Anterior cingulate cortex (tissue), 58 donors: ENCODE results near the gene RNF26.

ENCODE experiments used
- DNase-seq, 58 donors: peaks; one replicate each; lab custom pipeline; 2025; lab: John Stamatoyannopoulos, UW

RNF26 gene

GRCh38 chr11:119347940-119348605 is 13.7 kb downstream of the RNF26 start:
- DNase-seq, result no peak

DNA sequence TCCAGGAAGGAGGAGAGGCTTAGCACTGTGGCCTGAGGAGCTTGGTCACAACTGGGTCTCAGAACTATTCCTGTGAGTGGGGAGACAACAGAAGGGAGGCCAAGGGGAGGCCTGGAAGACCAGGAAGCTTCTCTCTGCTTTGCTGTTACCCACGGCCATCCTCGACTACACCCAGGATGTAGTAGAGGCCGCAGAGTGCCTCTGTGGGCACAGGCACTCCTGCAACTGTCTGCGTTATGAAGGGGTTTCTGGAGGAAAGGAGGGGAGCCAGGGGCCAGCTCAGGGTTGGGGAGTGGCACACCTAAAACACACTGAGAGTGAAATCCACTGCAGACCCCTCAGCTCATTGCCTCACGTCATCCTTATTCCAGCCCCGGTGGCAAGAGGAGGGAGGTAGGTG is 16.0 kb downstream of the RNF26 start:
- no peak for DNase-seq

GRCh38 chr11:119351232-119351631 is 16.9 kb downstream of the RNF26 start:
- no peak for DNase-seq

- DNase-seq, result peak in 7 of 58 donors; percentile 28 to 65 (median 47)
Observed at GRCh38 chr11:119352857-119353260, 18.5 kb downstream of the RNF26 start.

GRCh38 chr11:119355091-119355843 is 20.9 kb downstream of the RNF26 start:
- no peak for DNase-seq

DNA sequence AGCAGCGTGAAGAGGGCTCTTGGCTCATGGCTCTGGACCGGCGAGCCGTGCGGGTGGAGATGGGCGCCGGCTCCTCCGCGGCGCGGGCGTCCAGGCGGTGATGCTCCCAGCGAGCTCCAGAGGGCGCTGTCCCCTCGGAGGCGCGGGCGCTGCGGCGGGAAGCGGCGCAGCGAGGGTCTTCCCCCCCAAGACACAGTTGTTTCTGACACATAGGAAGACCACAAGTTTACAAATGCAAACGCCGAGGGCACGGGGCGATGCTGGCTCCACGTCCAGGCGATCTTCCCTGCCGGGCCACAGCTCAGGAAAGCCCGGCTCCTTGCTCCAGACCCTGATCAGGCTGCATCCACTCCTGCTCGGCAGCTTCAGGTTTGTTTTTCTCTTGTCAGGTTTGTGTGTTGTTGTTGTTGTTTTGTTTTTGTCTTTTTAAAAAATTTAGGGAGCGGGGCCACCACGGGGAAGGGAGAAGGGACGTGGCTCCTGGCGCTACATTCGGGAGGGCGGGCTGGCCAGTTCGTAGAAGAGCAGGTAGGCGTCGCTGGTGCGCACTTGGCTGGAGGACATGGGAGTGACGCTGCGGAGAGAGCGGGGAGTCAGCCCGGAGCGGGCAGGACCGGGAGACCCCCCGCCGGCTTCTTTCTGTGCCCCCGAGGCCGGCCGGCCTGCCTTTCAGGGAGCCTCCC is 22.2 kb downstream of the RNF26 start:
- peak in 50 of 58 donors; percentile 13 to 78 (median 58) for DNase-seq

- DNase-seq, result no peak
Observed at GRCh38 chr11:119357074-119357473, 22.7 kb downstream of the RNF26 start.

- no peak for DNase-seq
Observed at GRCh38 chr11:119359365-119360214, 25.3 kb downstream of the RNF26 start.

- peak in 32 of 58 donors; percentile 27 to 78 (median 53) for DNase-seq
Observed at GRCh38 chr11:119361056-119361787, 26.9 kb downstream of the RNF26 start.

GRCh38 chr11:119361941-119362725 is 27.8 kb downstream of the RNF26 start:
- DNase-seq, result peak in 2 of 58 donors; percentile 26 to 44

GRCh38 chr11:119362741-119363080 is 28.4 kb downstream of the RNF26 start:
- DNase-seq, result no peak

DNA sequence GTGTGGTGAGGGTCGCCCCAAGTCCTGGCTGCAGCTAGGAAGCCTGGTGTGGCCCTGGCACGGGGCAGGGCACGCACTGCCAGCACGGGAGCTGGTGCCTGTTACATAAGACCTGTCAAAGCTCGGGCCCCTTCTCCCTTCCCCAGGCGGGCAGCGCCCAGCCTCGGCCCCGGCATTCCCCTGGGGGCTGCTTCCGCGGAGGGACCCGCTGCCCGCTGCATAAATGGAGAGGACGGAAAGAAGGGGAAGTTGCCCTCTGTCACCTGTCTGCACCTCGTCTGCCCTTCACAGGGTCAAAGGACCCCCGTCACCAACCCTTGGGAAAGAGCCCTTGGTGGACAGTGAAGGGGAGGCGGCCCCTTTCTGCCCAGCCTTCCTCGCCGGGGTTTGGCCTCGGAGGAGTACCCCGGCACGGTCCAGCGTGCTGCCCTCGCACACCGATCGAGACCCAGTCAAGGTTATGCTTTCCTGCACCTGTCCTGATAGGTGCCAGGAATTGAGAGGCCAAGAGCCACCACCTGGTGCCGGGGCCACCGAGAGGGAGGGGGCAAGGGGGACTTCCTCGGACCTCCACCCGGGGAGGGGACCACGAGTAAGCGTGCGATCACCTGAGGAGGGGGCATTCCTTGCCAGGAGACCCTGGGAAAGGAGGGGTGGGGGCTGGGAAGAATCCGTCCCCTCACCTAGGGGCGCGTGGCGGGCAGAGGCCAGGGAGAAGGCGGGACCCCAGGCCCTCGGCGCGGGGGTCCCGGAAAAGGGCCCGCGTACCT is 28.9 kb downstream of the RNF26 start:
- DNase-seq, result peak in 3 of 58 donors; percentile 27 to 56 (median 35)

- peak in 43 of 58 donors; percentile 26 to 82 (median 51) for DNase-seq
Observed at GRCh38 chr11:119363851-119364590, 29.7 kb downstream of the RNF26 start.

GRCh38 chr11:119365071-119365591 is 30.8 kb downstream of the RNF26 start:
- DNase-seq, result peak in 14 of 58 donors; percentile 25 to 62 (median 46)

- DNase-seq, result peak in 13 of 58 donors; percentile 12 to 64 (median 37)
Observed at GRCh38 chr11:119366690-119367620, 32.6 kb downstream of the RNF26 start.

- peak in 5 of 58 donors; percentile 23 to 34 (median 32) for DNase-seq
Observed at GRCh38 chr11:119367661-119368120, 33.4 kb downstream of the RNF26 start.
